MCF 10A (cell line): ENCODE results near the gene TTC7B. TPM values are rescaled to one million over a fixed set of nuclear protein-coding genes. Genes with fewer than 3 reads are reported as not detected.
"Not testable (repeated sequence)": the region's sequence is repeated elsewhere in the genome, so short reads cannot be mapped to it uniquely, and the experiment has no call there.

Source experiments
- BruUV-seq: library from RNA; stranded (reverse); fragments of 400-500 nt; replicated peaks from 2 replicates; lab custom pipeline; 2021; lab: Mats Ljungman, UMichigan
- CTCF ChIA-PET: fragments of 300-600 bp; sonication (Branson Sonifier 250); formaldehyde crosslinking; extraction: SDS; loops from one replicate; lab custom pipeline; 2021; ENCODE audit warnings: antibody characterized with exemption, inconsistent platforms; lab: Yijun Ruan, JAX
- POLR2A ChIA-PET: fragments of 300-600, 350-650 bp; sonication (Branson Sonifier 250); formaldehyde crosslinking; extraction: SDS; loops from one replicate; lab custom pipeline; 2020; ENCODE audit warnings: antibody characterized with exemption, inconsistent platforms; lab: Yijun Ruan, JAX
- DNase-seq: peaks from one replicate; pipeline ENCODE4 v3.0.0-alpha.2; 2018; ENCODE audit not compliant: unreplicated experiment
- H3K27ac Mint-ChIP-seq: one replicate; pipeline ENCODE4 v1.8.0; 2022; ENCODE audit warnings: mild to moderate bottlenecking, low read depth, mixed read lengths; ENCODE audit not compliant: unreplicated experiment
- H3K27me3 Mint-ChIP-seq: one replicate; pipeline ENCODE4 v1.8.0; 2022; ENCODE audit warnings: mixed read lengths; ENCODE audit not compliant: insufficient read depth, unreplicated experiment
- H3K36me3 Mint-ChIP-seq: one replicate; pipeline ENCODE4 v1.8.0; 2022; ENCODE audit warnings: mild to moderate bottlenecking, moderate library complexity, mixed read lengths; ENCODE audit not compliant: insufficient read depth, unreplicated experiment
- H3K4me1 Mint-ChIP-seq: one replicate; pipeline ENCODE4 v1.8.0; 2022; ENCODE audit warnings: mixed read lengths; ENCODE audit not compliant: insufficient read depth, unreplicated experiment
- H3K4me3 Mint-ChIP-seq: one replicate; pipeline ENCODE4 v1.8.0; 2022; ENCODE audit warnings: mild to moderate bottlenecking, moderate library complexity, mixed read lengths; ENCODE audit not compliant: unreplicated experiment
- H3K9me3 Mint-ChIP-seq: one replicate; pipeline ENCODE4 v1.8.0; 2022; ENCODE audit warnings: mixed read lengths; ENCODE audit not compliant: unreplicated experiment
- intact Hi-C: fragments of 100-400 bp; cut with micrococcal nuclease; formaldehyde crosslinking; loops from 2 replicates; pipeline ENCODE4 v1.14.1; 2022
- total RNA-seq: library from RNA; stranded (reverse); gene quantifications from 2 replicates; pipeline ENCODE4 v1.2.3, GENCODE V29; 2022
- TF ChIP-seq, protein P1 (sequence below): fragments of 200-600 bp; IDR thresholded peaks from one replicate; pipeline ENCODE4 v1.8.0; 2022; ENCODE audit warnings: antibody characterized with exemption, mild to moderate bottlenecking; ENCODE audit not compliant: unreplicated experiment

TTC7B gene
- total RNA-seq, 1 experiment from 2014 or later, result 31.1 TPM

DNA sequence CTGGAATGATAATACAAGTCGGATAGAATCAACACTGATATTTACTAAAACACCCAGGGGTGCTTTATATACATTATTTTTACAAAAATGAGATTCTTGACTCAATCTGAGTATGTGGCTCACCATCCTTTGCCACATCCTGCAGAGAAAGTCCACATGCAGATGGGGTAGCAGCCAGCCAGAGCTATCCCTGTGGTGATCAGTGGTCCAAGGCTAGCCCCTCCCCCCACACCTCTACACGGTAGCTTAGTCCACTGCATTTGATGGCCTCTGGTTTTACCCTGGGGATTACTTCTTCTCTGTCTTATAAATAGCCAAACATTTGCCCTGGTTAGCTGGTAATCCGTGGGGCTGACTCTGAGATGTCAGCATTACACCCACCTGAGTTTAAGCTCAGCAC, 28.1 kb upstream of the TTC7B start:
- no peaks in the 10 kb centered on the region for H3K36me3 Mint-ChIP-seq
- no peak overlapping the region for H3K27ac Mint-ChIP-seq
- intact Hi-C loops, result no loop called here
- TF ChIP-seq, protein P1, sequence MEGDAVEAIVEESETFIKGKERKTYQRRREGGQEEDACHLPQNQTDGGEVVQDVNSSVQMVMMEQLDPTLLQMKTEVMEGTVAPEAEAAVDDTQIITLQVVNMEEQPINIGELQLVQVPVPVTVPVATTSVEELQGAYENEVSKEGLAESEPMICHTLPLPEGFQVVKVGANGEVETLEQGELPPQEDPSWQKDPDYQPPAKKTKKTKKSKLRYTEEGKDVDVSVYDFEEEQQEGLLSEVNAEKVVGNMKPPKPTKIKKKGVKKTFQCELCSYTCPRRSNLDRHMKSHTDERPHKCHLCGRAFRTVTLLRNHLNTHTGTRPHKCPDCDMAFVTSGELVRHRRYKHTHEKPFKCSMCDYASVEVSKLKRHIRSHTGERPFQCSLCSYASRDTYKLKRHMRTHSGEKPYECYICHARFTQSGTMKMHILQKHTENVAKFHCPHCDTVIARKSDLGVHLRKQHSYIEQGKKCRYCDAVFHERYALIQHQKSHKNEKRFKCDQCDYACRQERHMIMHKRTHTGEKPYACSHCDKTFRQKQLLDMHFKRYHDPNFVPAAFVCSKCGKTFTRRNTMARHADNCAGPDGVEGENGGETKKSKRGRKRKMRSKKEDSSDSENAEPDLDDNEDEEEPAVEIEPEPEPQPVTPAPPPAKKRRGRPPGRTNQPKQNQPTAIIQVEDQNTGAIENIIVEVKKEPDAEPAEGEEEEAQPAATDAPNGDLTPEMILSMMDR, result no peak
- ChIA-PET CTCF (interaction anchor here (0.6 kb wide), 1 partner anchor 26 kb away, joined by 4 read pairs; no protein-coding TSS in a partner anchor), POLR2A (no interaction called here)
- H3K4me1 Mint-ChIP-seq, result peaks cover 19% of the 10 kb centered on the region
- H3K9me3 Mint-ChIP-seq, result no peaks in the 10 kb centered on the region
- H3K27me3 Mint-ChIP-seq, result no peaks in the 10 kb centered on the region
- no peak for DNase-seq
- H3K4me3 Mint-ChIP-seq, result no peak overlapping the region
- BruUV-seq, result no TSS peak

- Mint-ChIP-seq H3K9me3 (no peaks in the 10 kb centered on the region), H3K36me3 (no peaks in the 10 kb centered on the region), H3K27me3 (no peaks in the 10 kb centered on the region), H3K27ac (no peak overlapping the region), H3K4me3 (no peak overlapping the region), H3K4me1 (peaks cover 21% of the 10 kb centered on the region)
- no peak for DNase-seq
- TF ChIP-seq, protein P1, result no peak
- POLR2A ChIA-PET, result interaction anchor here (0.9 kb wide), 1 partner anchor 17 kb away, joined by 3 read pairs; no protein-coding TSS in a partner anchor
- CTCF ChIA-PET, result interaction anchor here (0.6 kb wide), 1 partner anchor 1652 kb away, joined by 4 read pairs; no protein-coding TSS in a partner anchor
- intact Hi-C loops, result no loop called here
- BruUV-seq, result no TSS peak
Observed at GRCh38 chr14:90842726-90843125, 26.5 kb upstream of the TTC7B start.

- H3K4me1 Mint-ChIP-seq, H3K27ac Mint-ChIP-seq, intact Hi-C loops, POLR2A ChIA-PET, BruUV-seq, DNase-seq, H3K4me3 Mint-ChIP-seq, H3K9me3 Mint-ChIP-seq, H3K36me3 Mint-ChIP-seq, H3K27me3 Mint-ChIP-seq: not testable (repeated sequence)
- CTCF ChIA-PET, result interaction anchor here (1.0 kb wide), 1 partner anchor 81 kb away, joined by 3 read pairs; no protein-coding TSS in a partner anchor
Observed at GRCh38 chr14:90840667-90841066, 24.4 kb upstream of the TTC7B start.

- H3K4me3 Mint-ChIP-seq, result no peak overlapping the region
- intact Hi-C loops, result no loop called here
Observed at GRCh38 chr14:90839889-90840266, 23.6 kb upstream of the TTC7B start.

More at GRCh38 chr14:90839889-90840266, 23.6 kb upstream of the TTC7B start:
- no peaks in the 10 kb centered on the region for H3K27me3 Mint-ChIP-seq
- H3K36me3 Mint-ChIP-seq, result no peaks in the 10 kb centered on the region
- ChIA-PET POLR2A (no interaction called here), CTCF (no interaction called here)
- no peaks in the 10 kb centered on the region for H3K9me3 Mint-ChIP-seq
- no TSS peak for BruUV-seq
- H3K4me1 Mint-ChIP-seq, result peaks cover 6% of the 10 kb centered on the region
- DNase-seq, result no peak
- TF ChIP-seq, protein P1, result no peak
- H3K27ac Mint-ChIP-seq, result no peak overlapping the region
